NCI-H128 (cell line): ENCODE results near the gene SLC27A2.
"Not testable (repeated sequence)": the region's sequence is repeated elsewhere in the genome, so short reads cannot be mapped to it uniquely, and the experiment has no call there.

Source experiments
- DNase-seq: peaks from one replicate; lab custom pipeline; 2025; ENCODE audit not compliant: unreplicated experiment; lab: John Stamatoyannopoulos, UW

SLC27A2 gene

GRCh38 chr15:50188793-50189192 lies 6.8 kb downstream of the SLC27A2 start:
- DNase-seq, result not testable (repeated sequence)

- no peak for DNase-seq
These were observed 7.6 kb downstream of the SLC27A2 start for GRCh38 chr15:50189633-50190032.

- no peak for DNase-seq
These were observed 8.2 kb downstream of the SLC27A2 start for GRCh38 chr15:50190166-50190570.

GRCh38 chr15:50190723-50191122 lies 8.7 kb downstream of the SLC27A2 start:
- no peak for DNase-seq

- no peak for DNase-seq
These were observed 10.2 kb downstream of the SLC27A2 start for GRCh38 chr15:50192164-50192563.

- DNase-seq, result no peak
These were observed 11.1 kb downstream of the SLC27A2 start for GRCh38 chr15:50192926-50193620.

GRCh38 chr15:50202003-50202402 lies 20.0 kb downstream of the SLC27A2 start:
- DNase-seq, result no peak

- no peak for DNase-seq
These were observed 24.0 kb downstream of the SLC27A2 start for GRCh38 chr15:50206020-50206419.

- no peak for DNase-seq
These were observed 27.8 kb downstream of the SLC27A2 start for GRCh38 chr15:50209809-50210208.

- no peak for DNase-seq
These were observed 28.6 kb downstream of the SLC27A2 start for GRCh38 chr15:50210462-50211157.

- DNase-seq, result no peak
These were observed 36.3 kb downstream of the SLC27A2 start for GRCh38 chr15:50218291-50218690.

- DNase-seq, result no peak
These were observed 36.7 kb downstream of the SLC27A2 start for GRCh38 chr15:50218691-50219090.

GRCh38 chr15:50219820-50220219 lies 37.8 kb downstream of the SLC27A2 start:
- DNase-seq, result no peak

GRCh38 chr15:50222181-50222580 lies 40.2 kb downstream of the SLC27A2 start:
- no peak for DNase-seq

GRCh38 chr15:50224606-50225005 lies 42.6 kb downstream of the SLC27A2 start:
- no peak for DNase-seq

GRCh38 chr15:50225057-50225456 lies 43.1 kb downstream of the SLC27A2 start:
- DNase-seq, result no peak

- DNase-seq, result no peak
These were observed 43.9 kb downstream of the SLC27A2 start for GRCh38 chr15:50225938-50226337.

- no peak for DNase-seq
These were observed 45.1 kb downstream of the SLC27A2 start for GRCh38 chr15:50227076-50227475.

- DNase-seq, result no peak
These were observed 46.9 kb downstream of the SLC27A2 start for GRCh38 chr15:50228866-50229265.

GRCh38 chr15:50229336-50229735 lies 47.3 kb downstream of the SLC27A2 start:
- no peak for DNase-seq

GRCh38 chr15:50231761-50232160 lies 49.8 kb downstream of the SLC27A2 start:
- no peak for DNase-seq

- no peak for DNase-seq
These were observed 50.8 kb downstream of the SLC27A2 start for GRCh38 chr15:50232791-50233190.
